Karpas-422 (cell line): ENCODE results near the gene ACE2. TPM values are rescaled to one million over a fixed set of nuclear protein-coding genes. Genes with fewer than 3 reads are reported as not detected.

Experiments used
- DNase-seq: peaks from one replicate; pipeline ENCODE4 v3.0.0-alpha.2; 2015
- H2AFZ ChIP-seq: fragments of 200-600 bp; sonication (generic); 2 replicates; pipeline ENCODE4 v1.6.1; 2014; ENCODE audit warnings: antibody characterized with exemption, low read length, mixed read lengths
- H3K27ac ChIP-seq: fragments of 200-600 bp; sonication (generic); 2 replicates; pipeline ENCODE4 v1.5.1; 2014; ENCODE audit warnings: mild to moderate bottlenecking, low read length, moderate library complexity
- H3K27me3 ChIP-seq: fragments of 200-600 bp; sonication (generic); 2 replicates; pipeline ENCODE4 v1.6.1; 2014; ENCODE audit warnings: low read length, mixed read lengths
- H3K36me3 ChIP-seq: fragments of 200-600 bp; sonication (generic); 2 replicates; pipeline ENCODE4 v1.6.1; 2014; ENCODE audit warnings: low read length, mixed read lengths; ENCODE audit not compliant: insufficient read depth
- H3K4me1 ChIP-seq: fragments of 200-600 bp; sonication (generic); 2 replicates; pipeline ENCODE4 v1.6.1; 2014; ENCODE audit warnings: mild to moderate bottlenecking, low read length, mixed read lengths
- H3K4me2 ChIP-seq: fragments of 200-600 bp; sonication (generic); 2 replicates; pipeline ENCODE4 v1.6.1; 2014; ENCODE audit warnings: low read length, low read depth, mild to moderate bottlenecking; ENCODE audit not compliant: poor library complexity, severe bottlenecking
- H3K4me3 ChIP-seq: fragments of 200-600 bp; sonication (generic); 2 replicates; pipeline ENCODE4 v1.5.1; 2014; ENCODE audit warnings: mild to moderate bottlenecking, antibody characterized with exemption, low read length, mixed read lengths
- H3K79me2 ChIP-seq: fragments of 200-600 bp; sonication (generic); 2 replicates; pipeline ENCODE4 v1.6.1; 2014; ENCODE audit warnings: mild to moderate bottlenecking, low read length, mixed read lengths
- H3K9ac ChIP-seq: fragments of 200-600 bp; sonication (generic); 2 replicates; pipeline ENCODE4 v1.6.0; 2014; ENCODE audit warnings: low read length
- H3K9me2 ChIP-seq: fragments of 200-600 bp; sonication (generic), shearing (Covaris generic); replicated peaks from 2 replicates; pipeline ENCODE4 v1.6.0; 2014; ENCODE audit warnings: mild to moderate bottlenecking, low read length, moderate library complexity; ENCODE audit not compliant: insufficient read depth
- H3K9me3 ChIP-seq: fragments of 300-700, 200-600 bp; sonication (generic); 2 replicates; pipeline ENCODE4 v1.6.1; 2014; ENCODE audit warnings: low read length, mixed read lengths
- H4K20me1 ChIP-seq: fragments of 200-600 bp; sonication (generic); 2 replicates; pipeline ENCODE4 v1.6.1; 2014; ENCODE audit warnings: mild to moderate bottlenecking, antibody characterized with exemption, low read length, low read depth; ENCODE audit not compliant: insufficient read depth
- total RNA-seq: library from RNA; depleted of rRNA; stranded (reverse); fragments of >200 nt; shearing (Covaris generic); gene quantifications from 2 replicates; pipeline ENCODE4 v1.2.3, GENCODE V29; 2014; ENCODE audit warnings: low replicate concordance

The ACE2 gene
- total RNA-seq, 1 experiment from 2014 or later, result not detected

GRCh38 chrX:15601932-15602331 lies 1.2 kb upstream of the ACE2 start:
- H3K36me3 ChIP-seq, result no peaks in the 10 kb centered on the region
- H3K9me3 ChIP-seq, result no peaks in the 10 kb centered on the region
- H2AFZ ChIP-seq, result no peak overlapping the region
- no peaks in the 10 kb centered on the region for H3K4me1 ChIP-seq
- H3K27ac ChIP-seq, result no peak overlapping the region
- no peak overlapping the region for H3K9ac ChIP-seq
- H3K27me3 ChIP-seq, result no peaks in the 10 kb centered on the region
- H4K20me1 ChIP-seq, result no peaks in the 10 kb centered on the region
- no peak for DNase-seq
- no peak overlapping the region for H3K4me2 ChIP-seq
- no peak overlapping the region for H3K4me3 ChIP-seq
- no peaks in the 10 kb centered on the region for H3K79me2 ChIP-seq
- H3K9me2 ChIP-seq, result no peaks in the 10 kb centered on the region

GRCh38 chrX:15600049-15600448 lies 711 bp downstream of the ACE2 start:
- Histone ChIP-seq H3K4me3 (no peak overlapping the region), H3K27ac (no peak overlapping the region), H3K36me3 (no peaks in the 10 kb centered on the region), H3K4me2 (no peak overlapping the region), H3K9me2 (no peaks in the 10 kb centered on the region), H4K20me1 (no peaks in the 10 kb centered on the region), H3K27me3 (no peaks in the 10 kb centered on the region), H2AFZ (no peak overlapping the region), H3K79me2 (no peaks in the 10 kb centered on the region), H3K4me1 (no peaks in the 10 kb centered on the region), H3K9me3 (no peaks in the 10 kb centered on the region), H3K9ac (no peak overlapping the region)
- DNase-seq, result no peak

GRCh38 chrX:15599461-15599860 lies 1.3 kb downstream of the ACE2 start:
- no peaks in the 10 kb centered on the region for H3K79me2 ChIP-seq
- DNase-seq, result no peak
- no peak overlapping the region for H2AFZ ChIP-seq
- no peak overlapping the region for H3K4me3 ChIP-seq
- H3K36me3 ChIP-seq, result no peaks in the 10 kb centered on the region
- no peak overlapping the region for H3K4me2 ChIP-seq
- no peak overlapping the region for H3K9ac ChIP-seq
- H3K27ac ChIP-seq, result no peak overlapping the region
- H4K20me1 ChIP-seq, result no peaks in the 10 kb centered on the region
- no peaks in the 10 kb centered on the region for H3K4me1 ChIP-seq
- no peaks in the 10 kb centered on the region for H3K9me2 ChIP-seq
- no peaks in the 10 kb centered on the region for H3K27me3 ChIP-seq
- H3K9me3 ChIP-seq, result no peaks in the 10 kb centered on the region

GRCh38 chrX:15598026-15598425 lies 2.7 kb downstream of the ACE2 start:
- Histone ChIP-seq H2AFZ (no peak overlapping the region), H3K4me1 (no peaks in the 10 kb centered on the region), H3K9me2 (no peaks in the 10 kb centered on the region), H3K36me3 (no peaks in the 10 kb centered on the region), H3K4me3 (no peak overlapping the region), H3K27ac (no peak overlapping the region), H3K27me3 (no peaks in the 10 kb centered on the region), H4K20me1 (no peaks in the 10 kb centered on the region), H3K4me2 (no peak overlapping the region), H3K79me2 (no peaks in the 10 kb centered on the region), H3K9me3 (no peaks in the 10 kb centered on the region), H3K9ac (no peak overlapping the region)
- DNase-seq, result no peak

- peak; percentile 53 for DNase-seq
- Histone ChIP-seq H3K79me2 (no peaks in the 10 kb centered on the region), H3K9me3 (no peaks in the 10 kb centered on the region), H3K27ac (no peak overlapping the region), H3K4me1 (no peaks in the 10 kb centered on the region), H3K4me3 (no peak overlapping the region), H3K27me3 (no peaks in the 10 kb centered on the region), H3K9ac (no peak overlapping the region), H3K9me2 (no peaks in the 10 kb centered on the region), H3K36me3 (no peaks in the 10 kb centered on the region), H2AFZ (no peak overlapping the region), H4K20me1 (no peaks in the 10 kb centered on the region), H3K4me2 (no peak overlapping the region)
Measured at GRCh38 chrX:15594371-15594770, 6.4 kb downstream of the ACE2 start.

GRCh38 chrX:15579778-15580747 lies 20.7 kb downstream of the ACE2 start:
- H4K20me1 ChIP-seq, result no peaks in the 10 kb centered on the region
- no peak overlapping the region for H2AFZ ChIP-seq
- no peaks in the 10 kb centered on the region for H3K27me3 ChIP-seq
- no peak overlapping the region for H3K27ac ChIP-seq
- no peak for DNase-seq
- no peaks in the 10 kb centered on the region for H3K4me1 ChIP-seq
- H3K9me3 ChIP-seq, result no peaks in the 10 kb centered on the region
- no peaks in the 10 kb centered on the region for H3K36me3 ChIP-seq
- no peaks in the 10 kb centered on the region for H3K79me2 ChIP-seq
- no peak overlapping the region for H3K4me3 ChIP-seq
- no peaks in the 10 kb centered on the region for H3K9me2 ChIP-seq
- H3K4me2 ChIP-seq, result no peak overlapping the region
- H3K9ac ChIP-seq, result no peak overlapping the region

- H3K4me3 ChIP-seq, result no peak overlapping the region
- no peak for DNase-seq
- H3K9ac ChIP-seq, result no peak overlapping the region
- H2AFZ ChIP-seq, result no peak overlapping the region
- H3K4me1 ChIP-seq, result no peaks in the 10 kb centered on the region
- no peaks in the 10 kb centered on the region for H3K36me3 ChIP-seq
- H3K4me2 ChIP-seq, result no peak overlapping the region
- no peaks in the 10 kb centered on the region for H3K27me3 ChIP-seq
- H3K79me2 ChIP-seq, result no peaks in the 10 kb centered on the region
- no peaks in the 10 kb centered on the region for H3K9me2 ChIP-seq
- H3K9me3 ChIP-seq, result no peaks in the 10 kb centered on the region
- H3K27ac ChIP-seq, result no peak overlapping the region
- no peaks in the 10 kb centered on the region for H4K20me1 ChIP-seq
Measured at GRCh38 chrX:15576019-15576418, 24.7 kb downstream of the ACE2 start.

GRCh38 chrX:15574017-15574416 lies 26.7 kb downstream of the ACE2 start:
- Histone ChIP-seq H3K4me1 (no peaks in the 10 kb centered on the region), H3K4me2 (no peak overlapping the region), H3K9me2 (no peaks in the 10 kb centered on the region), H3K27ac (no peak overlapping the region), H3K9me3 (no peaks in the 10 kb centered on the region), H3K36me3 (no peaks in the 10 kb centered on the region), H3K79me2 (no peaks in the 10 kb centered on the region), H4K20me1 (no peaks in the 10 kb centered on the region), H2AFZ (no peak overlapping the region), H3K9ac (no peak overlapping the region), H3K4me3 (no peak overlapping the region), H3K27me3 (no peaks in the 10 kb centered on the region)
- no peak for DNase-seq
